NCI-H2227 treated with DMSO at 0.1 percent for 48 hours (cell line): ENCODE results near the gene GPI.
A peak's percentile ranks its signal among the peaks of the same experiment; 100 is the strongest.

Source experiments
- DNase-seq: peaks from one replicate; lab custom pipeline; 2025; lab: John Stamatoyannopoulos, UW

GPI gene

DNA sequence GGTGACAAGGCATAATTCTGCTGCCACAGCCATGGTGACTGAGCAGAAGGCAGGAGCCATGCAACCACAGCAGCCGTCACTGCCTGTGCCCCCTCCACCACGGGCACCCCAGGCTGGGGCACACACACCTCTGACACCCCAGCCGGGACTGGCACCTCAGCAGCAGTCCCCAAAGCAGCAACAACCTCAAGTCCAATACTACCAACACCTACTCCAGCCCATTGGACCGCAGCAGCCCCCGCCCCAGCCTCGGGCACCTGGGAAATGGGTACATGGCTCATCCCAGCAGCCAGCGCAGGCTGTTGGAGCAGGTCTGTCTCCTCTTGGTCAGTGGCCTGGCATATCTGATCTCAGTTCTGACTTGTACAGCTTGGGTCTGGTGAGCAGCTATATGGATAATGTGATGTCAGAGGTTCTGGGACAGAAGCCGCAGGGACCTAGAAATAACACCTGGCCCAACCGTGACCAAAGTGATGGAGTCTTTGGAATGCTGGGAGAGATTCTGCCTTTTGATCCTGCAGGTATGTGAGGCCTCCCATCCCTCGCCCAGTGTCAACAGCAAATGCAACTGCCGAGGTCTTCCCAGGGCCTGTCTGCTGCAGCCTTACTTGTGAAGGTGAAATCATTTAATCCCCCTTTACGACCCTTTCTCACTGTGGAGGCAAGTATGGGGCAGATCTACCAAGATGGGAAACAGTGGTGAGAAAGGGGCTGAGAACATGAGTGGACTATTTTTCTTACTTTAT lies 22.9 kb upstream of the GPI start:
- DNase-seq: no peak

DNA sequence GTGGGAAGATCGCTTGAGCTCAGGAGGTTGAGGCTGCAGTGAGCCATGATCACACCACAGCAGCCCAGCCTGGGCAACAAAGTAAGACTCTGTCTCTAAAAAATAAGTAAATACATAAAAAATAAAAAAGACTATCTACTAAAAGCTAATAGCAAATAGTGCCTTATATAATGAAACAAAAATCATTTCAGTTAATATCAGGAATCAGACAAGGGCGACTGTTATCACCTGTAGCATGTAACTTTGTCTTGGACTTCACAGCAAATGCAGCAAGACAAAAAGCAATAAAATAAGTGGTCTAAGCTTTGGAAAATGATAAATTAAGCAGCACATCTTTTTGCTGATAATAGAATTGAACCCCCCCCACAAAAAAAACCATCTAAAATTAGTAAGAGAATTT lies 21.2 kb upstream of the GPI start:
- no peak for DNase-seq

GRCh38 chr19:34345947-34346351 lies 19.0 kb upstream of the GPI start:
- DNase-seq: peak; percentile 64

DNA sequence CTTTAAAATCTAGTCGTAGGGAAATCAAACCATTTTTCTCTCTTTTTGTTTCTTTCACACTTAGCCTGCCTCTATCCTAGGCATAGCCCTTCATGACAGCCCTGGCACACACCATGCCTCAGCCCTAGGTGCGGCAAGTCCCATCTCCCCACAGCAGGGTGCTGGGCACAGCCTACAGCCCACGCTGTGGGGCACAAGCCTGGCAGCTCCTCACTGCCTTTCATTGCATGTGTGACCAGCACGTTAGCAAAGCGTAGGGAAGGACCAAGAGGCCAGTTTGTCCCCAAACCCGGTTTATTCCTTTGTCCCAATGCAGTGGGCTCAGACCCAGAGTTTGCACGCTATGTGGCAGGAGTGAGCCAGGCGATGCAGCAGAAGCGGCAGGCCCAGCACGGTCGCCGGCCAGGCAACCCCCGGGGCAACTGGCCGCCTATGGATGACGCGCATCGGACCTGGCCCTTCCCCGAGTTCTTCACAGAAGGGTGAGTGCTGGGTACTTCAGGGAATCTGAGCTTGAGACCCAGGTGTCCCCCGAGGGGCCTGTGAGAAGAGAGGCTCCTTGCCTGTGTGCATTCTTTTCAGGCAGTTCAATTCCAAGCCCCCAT lies 17.3 kb upstream of the GPI start:
- DNase-seq: no peak

- DNase-seq: no peak
These were observed 16.0 kb upstream of the GPI start for GRCh38 chr19:34348899-34349487.

DNA sequence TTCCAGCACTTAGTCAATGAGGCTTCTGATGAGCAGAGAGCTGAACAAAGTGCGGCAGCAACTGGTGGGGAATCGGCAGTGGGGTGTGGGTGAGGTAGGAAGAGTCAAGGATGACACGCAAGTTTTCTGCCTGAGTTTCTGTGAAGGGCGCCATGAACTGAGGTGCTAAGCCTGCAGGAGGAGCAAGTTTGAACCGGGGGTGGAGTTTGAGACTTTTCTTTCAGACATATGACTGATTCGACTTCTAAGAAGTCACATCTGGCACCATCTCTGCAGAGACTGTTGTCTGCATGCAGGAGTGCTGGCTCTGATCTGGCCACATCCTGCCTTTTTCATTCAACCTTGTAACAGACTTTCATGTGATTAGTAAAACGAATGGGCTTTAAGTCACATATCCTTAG lies 14.8 kb upstream of the GPI start:
- no peak for DNase-seq

- DNase-seq: no peak
These were observed 13.6 kb upstream of the GPI start for GRCh38 chr19:34351382-34351826.

DNA sequence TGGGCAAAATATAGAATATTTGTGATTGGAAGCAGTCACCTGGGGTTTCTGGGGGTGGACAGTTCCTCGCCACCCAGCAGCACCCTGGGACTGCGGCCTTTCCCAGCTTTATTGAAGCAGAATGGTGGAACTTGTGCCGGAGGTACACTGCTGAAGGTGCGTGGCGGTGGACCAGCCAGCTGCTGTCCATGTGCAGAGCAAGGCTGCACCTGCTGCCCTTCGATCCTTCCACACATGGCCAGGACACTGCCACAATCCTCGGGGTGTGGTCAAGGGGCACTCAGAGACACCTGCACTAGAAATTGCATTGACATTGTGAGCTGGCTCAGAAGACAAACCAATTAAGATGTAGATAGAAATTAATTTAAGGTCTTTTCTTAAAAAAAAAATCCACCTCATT lies 11.4 kb upstream of the GPI start:
- DNase-seq: no peak

- DNase-seq: no peak
These were observed 9.8 kb upstream of the GPI start for GRCh38 chr19:34355201-34355600.

DNA sequence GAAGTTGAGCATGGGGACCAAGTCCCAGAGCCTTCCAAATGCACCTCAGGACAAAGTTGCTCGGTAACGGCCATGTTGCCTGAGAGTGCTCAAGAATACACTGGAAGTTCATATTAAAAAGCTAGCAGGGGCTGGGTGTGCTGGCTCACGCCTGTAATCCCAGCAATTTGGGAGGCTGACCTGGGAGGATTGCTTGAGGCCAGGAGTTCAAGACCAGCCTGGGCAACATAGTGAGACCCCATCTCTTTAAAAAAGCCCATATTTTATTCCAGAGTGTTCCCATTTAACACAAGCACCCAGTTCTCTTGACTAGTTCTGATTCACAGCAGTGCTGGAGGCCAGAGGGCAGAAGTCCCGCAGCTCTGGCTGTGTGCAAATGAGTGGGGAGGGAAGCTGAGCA lies 8.1 kb upstream of the GPI start:
- no peak for DNase-seq

- no peak for DNase-seq
These were observed 7.6 kb upstream of the GPI start for GRCh38 chr19:34357431-34357830.

GRCh38 chr19:34359140-34359953 lies 5.6 kb upstream of the GPI start:
- DNase-seq: peak; percentile 100

DNA sequence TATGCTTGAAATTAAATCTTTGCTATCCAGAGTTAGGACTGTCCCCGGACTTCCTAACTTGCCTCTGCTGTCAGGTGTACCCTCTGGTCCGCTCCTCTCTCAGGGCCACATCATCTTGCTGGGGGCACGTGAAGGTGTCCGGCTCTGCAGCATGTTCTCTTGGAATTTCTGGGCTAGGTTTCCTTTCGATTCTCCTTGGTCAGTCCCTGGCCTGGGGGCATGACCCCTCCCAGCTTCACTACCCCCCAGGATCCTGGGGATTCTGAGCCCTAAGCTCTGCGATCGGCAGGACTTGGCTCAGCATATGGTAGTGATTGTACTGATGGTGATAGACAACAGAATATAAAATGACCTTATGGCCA lies 5.1 kb upstream of the GPI start:
- no peak for DNase-seq

DNA sequence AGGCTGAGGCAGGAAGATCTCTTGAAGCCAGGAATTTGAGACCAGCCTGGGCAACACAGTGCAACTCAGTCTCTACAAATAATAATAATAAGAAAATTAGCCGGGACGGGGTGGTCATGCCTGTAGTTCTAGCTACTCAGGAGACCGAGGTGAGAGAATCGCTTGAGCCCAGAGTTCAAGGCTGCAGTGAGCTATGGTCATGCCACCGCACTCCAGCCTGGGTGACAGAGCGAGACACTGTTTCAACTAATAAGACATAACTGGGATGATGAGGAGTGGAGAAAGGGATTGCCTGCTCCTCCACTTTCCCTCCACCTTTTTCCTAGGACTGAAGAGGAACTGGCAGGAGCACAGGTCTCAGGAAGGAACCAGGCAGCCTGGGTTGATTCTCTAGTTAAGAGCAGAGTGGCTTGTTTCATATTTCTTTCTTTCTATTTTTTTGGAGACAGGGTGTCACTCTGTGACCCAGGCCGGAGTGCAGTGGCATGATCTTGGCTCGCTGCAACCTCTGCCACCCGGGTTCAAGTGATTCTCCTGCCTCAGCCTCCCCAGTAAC lies 4.6 kb upstream of the GPI start:
- no peak for DNase-seq

DNA sequence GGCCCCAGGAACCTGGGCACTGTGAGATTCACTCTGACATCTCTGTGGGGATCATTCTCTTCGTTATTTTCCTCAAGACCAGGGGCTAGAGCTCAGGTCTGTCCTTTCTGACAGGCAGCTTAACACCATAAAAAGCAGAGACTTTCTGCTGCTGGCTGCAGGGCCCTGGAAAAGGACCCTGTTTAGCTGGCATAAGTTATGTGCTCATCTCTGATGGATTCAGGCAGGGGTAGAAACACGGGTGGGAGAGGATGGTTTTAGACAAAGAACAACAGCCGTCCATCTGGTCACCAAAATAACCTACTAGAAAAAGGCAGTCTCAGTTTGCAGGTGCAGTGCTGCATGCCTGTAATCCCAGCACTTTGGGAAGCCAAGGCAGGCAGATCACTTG lies 2.3 kb upstream of the GPI start:
- DNase-seq: no peak

- no peak for DNase-seq
These were observed 1.9 kb upstream of the GPI start for GRCh38 chr19:34363094-34363493.

DNA sequence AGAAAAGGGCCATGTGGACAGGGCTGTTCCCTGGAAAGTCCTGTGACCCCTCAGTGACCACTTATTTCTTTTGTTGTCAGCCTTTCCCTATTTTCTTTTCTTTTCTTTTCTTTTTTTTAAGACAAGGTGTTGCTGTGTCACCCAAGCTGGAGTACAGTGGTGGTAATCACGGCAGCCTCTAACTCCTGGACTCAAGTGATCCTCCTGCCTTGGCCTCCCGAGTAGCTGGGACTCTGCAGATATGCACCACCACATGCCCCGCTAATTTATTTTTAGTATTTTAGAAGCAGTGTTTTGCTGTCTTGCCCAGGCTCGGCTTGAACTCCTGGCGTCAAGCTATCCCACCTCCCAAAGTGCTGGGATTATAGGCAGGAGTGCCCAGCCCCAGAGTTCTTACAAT lies 1.1 kb upstream of the GPI start:
- no peak for DNase-seq

GRCh38 chr19:34364462-34364829 lies 550 bp upstream of the GPI start:
- no peak for DNase-seq

DNA sequence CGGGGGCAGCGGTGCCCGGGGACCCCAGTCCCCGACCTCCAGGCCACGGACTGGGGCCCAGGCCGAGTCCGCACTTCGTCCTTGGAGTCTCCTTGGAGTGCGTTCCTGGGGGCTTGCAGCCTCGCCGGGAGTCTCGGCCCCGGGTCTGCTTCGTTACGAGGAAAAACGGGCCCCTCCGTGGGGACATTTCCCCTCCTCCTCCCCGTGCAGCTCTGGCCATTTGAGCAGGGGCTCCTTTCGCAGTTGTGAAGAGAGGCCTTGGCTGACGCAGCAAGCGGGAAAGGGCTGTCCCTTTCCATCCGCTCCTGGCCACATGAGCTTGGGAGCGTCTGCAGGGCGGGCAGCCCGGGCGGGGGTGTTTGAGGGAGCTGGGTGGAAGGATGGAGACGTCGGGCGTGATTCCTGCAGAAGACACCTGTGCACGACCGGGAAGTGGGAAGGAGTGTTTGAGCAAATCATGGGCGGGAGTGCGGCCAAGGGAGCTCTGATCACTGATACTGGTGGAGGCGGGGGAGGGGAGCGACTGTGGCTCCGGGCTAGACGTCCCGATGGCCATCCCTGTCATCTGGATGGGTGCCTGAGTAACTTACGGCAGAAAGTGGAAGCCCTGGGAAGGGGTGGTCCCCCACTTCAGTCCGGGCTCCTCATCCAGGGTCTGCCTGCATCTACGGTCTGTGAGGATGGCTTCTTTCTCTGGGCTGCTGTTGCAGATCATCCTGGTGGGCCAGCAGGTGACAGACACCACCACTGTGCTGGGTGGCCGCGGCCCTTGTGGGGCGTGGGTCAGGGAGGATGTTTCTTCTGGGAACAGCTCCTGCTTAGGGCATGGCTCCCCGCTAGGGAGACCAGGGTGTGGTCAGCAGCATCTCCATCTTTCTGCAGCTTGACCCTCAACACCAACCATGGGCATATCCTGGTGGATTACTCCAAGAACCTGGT lies 736 bp downstream of the GPI start:
- peak; percentile 72 for DNase-seq

GRCh38 chr19:34366738-34367623 lies 2.0 kb downstream of the GPI start:
- no peak for DNase-seq

DNA sequence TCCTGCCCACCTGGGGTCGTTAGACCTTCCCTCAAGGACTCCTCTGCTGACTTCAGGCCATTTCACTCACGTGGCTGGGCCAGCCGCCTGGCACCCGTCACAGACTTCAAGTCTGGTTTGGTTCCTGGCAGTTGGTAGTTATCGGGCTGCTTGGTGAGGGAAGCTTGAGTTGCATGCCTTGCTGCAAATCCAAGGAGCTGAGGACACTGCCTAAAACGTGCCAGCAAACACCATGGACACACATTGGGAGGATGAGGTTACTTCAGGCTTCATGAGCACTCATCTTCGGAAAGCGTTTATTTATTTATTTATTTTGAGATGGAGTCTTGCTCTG lies 2.6 kb downstream of the GPI start:
- no peak for DNase-seq
